SKM-1 treated with dmso at 0.1 percent for 144 hours (cell line): ENCODE data around the gene MORC3.
"Not testable (repeated sequence)": the region's sequence is repeated elsewhere in the genome, so short reads cannot be mapped to it uniquely, and the experiment has no call there.

Experiments used
- DNase-seq: peaks from one replicate; lab custom pipeline; 2025; ENCODE audit not compliant: unreplicated experiment; lab: John Stamatoyannopoulos, UW

MORC3 gene

GRCh38 chr21:36323032-36323431, 3.0 kb downstream of the MORC3 start:
- DNase-seq: peak; percentile 72

- no peak for DNase-seq
These were observed 5.5 kb downstream of the MORC3 start for GRCh38 chr21:36325373-36326010.

GRCh38 chr21:36330904-36331303, 10.9 kb downstream of the MORC3 start:
- DNase-seq: peak; percentile 57

GRCh38 chr21:36337099-36337509, 17.1 kb downstream of the MORC3 start:
- no peak for DNase-seq

GRCh38 chr21:36338975-36339374, 19.0 kb downstream of the MORC3 start:
- no peak for DNase-seq

GRCh38 chr21:36342581-36342980, 22.6 kb downstream of the MORC3 start:
- not testable (repeated sequence) for DNase-seq

GRCh38 chr21:36344931-36345330, 24.9 kb downstream of the MORC3 start:
- DNase-seq: no peak

GRCh38 chr21:36347278-36347961, 27.4 kb downstream of the MORC3 start:
- DNase-seq: no peak

- no peak for DNase-seq
These were observed 27.9 kb downstream of the MORC3 start for GRCh38 chr21:36347962-36348328.

- DNase-seq: no peak
These were observed 29.3 kb downstream of the MORC3 start for GRCh38 chr21:36349315-36349714.

- no peak for DNase-seq
These were observed 30.4 kb downstream of the MORC3 start for GRCh38 chr21:36350282-36350910.

- DNase-seq: no peak
These were observed 35.1 kb downstream of the MORC3 start for GRCh38 chr21:36354918-36355680.

GRCh38 chr21:36355868-36356267, 35.9 kb downstream of the MORC3 start:
- no peak for DNase-seq

GRCh38 chr21:36359185-36359584, 39.2 kb downstream of the MORC3 start:
- no peak for DNase-seq

- DNase-seq: no peak
These were observed 49.2 kb downstream of the MORC3 start for GRCh38 chr21:36369064-36369685.

- no peak for DNase-seq
These were observed 56.0 kb downstream of the MORC3 start for GRCh38 chr21:36375994-36376393.

GRCh38 chr21:36377391-36377842, 57.4 kb downstream of the MORC3 start:
- no peak for DNase-seq

GRCh38 chr21:36379251-36379650, 59.3 kb downstream of the MORC3 start:
- DNase-seq: no peak

- no peak for DNase-seq
These were observed 62.0 kb downstream of the MORC3 start for GRCh38 chr21:36381841-36382589.

- DNase-seq: not testable (repeated sequence)
These were observed 62.7 kb downstream of the MORC3 start for GRCh38 chr21:36382722-36383121.
